IPS DF 4.7 (cell line): Measurements from ENCODE around the gene ATG16L2.
"Not testable (repeated sequence)": the region's sequence is repeated elsewhere in the genome, so short reads cannot be mapped to it uniquely, and the experiment has no call there.

Experiments
- DNase-seq: peaks from one replicate; pipeline ENCODE4 v3.0.0-alpha.2; 2013; ENCODE audit warnings: low spot score; ENCODE audit errors: extremely low read depth

The ATG16L2 gene

DNA sequence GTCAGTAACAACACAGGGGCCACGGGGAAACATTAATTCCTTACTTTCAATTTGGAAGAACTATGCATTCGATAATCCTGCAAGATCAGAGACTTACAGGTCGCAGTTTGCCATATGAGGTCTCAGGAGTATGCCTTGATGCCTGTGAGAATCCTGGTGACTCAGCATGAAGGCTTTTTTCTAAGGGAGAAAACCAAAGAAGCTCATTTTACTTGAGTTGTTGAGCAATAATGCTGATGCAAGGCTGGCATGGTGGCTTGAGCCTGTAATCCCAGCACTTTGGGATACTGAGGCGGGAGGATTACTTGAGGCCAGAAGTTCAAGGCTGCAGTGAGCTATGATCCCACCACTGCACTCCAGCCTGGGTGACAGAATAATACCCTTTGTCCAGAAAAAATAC lies 26.6 kb downstream of the ATG16L2 start:
- DNase-seq: no peak

DNA sequence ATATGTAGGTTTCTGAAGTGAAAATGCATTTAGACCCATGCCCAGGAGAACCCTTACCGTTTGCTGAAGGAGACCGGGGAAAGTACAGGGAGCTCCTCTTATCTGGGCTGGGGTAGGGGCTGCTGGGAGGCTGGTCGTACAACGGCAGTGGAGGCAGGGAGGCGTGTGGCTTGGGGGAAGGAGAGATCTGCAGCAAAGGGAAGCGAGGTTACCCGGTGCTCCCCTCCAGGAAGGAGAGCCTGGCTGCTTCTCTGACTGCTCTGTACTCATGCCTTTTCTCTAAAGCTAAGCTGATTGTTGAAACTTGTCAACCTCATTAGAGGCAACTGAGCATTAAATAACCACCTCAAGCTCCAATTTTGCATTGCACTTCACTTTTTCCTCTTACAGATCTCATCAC lies 27.2 kb downstream of the ATG16L2 start:
- no peak for DNase-seq

DNA sequence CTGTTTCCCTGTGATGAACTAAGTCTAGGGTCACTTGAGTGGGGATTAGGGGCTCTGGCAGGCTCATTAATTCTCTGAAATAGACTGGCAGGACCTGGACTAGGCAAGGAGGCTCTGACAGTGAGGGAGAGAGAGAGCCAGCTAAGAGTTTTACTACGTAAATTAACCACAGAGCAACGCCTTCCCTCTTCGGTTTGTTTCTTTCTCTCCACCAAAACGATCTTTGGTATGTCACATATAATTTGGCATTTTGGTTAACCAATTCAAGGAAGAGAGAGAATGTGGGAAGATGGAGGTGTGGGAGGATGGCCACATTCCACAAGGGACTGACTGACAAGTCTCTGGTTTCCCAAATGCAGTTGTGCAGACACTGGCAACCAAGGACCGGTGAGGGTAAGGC lies 27.9 kb downstream of the ATG16L2 start:
- DNase-seq: no peak

DNA sequence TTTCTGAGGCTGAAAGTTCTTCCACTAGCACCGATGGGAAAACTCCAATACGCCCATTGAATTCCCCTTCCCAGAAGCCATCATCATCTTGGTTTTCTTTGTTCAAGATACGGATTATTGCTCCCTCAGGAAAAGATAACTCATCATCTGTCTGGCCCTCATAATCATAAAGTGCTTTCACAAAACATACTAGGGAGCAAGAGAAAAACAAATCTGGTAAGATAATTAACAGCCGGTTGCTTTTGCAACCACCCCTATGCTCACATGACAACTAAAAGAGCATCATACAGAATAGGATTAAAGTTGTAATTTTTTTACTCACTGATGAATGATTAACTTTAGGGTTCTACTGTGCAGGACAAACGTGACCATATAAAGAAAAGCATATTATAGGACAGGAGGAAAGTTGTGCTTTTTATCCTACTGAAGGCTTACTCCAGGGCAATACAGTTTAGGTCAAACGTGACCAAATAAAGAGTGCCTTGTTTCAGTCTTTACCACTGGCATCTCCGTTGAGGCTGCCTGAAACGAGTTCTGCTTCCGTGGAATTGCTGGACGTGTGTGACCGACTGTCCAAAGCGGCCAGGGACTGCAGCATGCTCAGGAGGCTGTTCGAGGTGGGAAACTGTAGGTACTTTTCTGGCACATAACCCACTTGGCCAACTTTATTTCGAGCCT lies 28.6 kb downstream of the ATG16L2 start:
- no peak for DNase-seq

DNA sequence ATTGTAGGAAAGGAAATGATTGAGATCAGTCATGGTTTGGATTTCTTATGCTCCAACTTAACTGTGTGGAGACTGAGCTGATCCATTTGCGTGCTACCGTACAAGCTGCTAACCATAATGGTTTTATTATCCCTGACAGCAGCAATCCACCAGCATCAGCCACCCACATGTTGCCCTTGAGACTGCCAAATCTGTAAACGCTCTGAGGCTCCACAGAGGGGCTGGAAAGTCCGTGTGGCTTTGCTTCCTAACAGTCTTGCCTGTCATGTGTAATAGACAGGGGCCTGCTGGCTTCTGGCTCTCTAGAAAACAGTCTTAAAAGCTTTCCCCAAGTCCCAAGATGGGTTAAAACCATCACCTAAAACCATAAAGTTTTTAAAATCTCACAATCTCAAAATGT lies 30.1 kb downstream of the ATG16L2 start:
- no peak for DNase-seq

DNA sequence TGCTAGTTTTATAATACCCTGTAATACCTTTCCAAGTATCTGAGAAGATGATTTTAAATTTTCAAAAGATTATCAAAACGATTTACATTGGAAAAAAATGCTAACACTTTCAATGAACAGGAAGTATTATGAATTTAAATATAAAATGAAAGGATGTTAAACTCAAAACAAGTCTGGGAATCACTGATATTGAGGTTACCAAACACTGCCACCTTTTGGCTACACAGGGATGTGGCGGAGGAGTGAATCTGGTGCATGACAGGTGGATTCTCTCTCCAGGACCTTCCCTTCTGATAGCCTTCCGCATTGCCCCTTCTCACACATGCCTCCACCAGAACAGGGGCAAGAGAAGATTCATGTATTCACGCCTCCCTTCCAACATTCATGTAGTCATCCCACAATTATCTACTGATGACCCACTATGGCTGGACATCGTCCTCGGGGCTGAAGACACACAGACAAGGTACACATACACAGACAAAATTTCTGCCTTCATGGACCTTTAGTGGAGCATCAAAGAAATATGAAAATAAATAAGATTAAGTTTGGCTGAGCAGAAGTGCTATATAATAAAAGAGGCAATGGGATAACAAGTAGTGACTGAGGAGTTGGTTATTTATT lies 34.7 kb downstream of the ATG16L2 start:
- peak; percentile 25 for DNase-seq

DNA sequence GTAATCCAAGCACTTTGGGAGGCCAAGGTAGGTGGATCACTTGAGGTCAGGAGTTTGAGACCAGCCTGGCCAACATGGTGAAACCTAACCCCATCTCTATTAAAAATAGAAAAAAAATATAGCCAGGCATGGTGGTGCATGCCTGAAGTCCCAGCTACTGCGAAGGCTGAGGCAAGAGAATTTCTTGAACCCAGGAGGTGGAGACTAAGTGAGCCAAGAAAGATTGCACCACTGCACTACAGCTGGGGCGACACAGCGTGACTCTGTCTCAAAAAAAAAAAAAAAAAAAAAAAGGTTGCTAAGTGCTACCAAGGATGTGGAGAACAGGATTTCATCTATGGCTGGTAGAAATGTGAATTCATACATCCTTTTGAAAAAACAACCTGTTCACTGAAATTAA lies 36.6 kb downstream of the ATG16L2 start:
- DNase-seq: no peak

DNA sequence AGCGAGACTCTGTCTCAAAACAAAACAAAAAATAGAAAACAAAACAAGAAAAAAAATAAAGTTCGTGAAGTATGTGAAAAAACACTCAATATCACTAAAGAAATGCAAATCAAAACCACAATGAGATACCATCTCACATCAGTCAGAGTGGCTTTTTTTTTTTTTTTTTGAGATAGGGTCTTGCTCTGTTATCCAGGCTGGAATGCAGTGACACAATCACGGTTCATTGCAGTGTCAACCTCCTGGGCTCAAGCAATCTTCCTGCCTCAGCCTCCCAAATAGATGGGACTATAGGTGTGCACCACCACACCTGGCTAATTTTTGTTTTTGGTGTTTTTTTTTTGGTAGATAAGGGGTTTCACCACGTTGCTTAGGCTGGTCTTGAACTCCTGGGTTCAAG lies 37.5 kb downstream of the ATG16L2 start:
- DNase-seq: no peak

DNA sequence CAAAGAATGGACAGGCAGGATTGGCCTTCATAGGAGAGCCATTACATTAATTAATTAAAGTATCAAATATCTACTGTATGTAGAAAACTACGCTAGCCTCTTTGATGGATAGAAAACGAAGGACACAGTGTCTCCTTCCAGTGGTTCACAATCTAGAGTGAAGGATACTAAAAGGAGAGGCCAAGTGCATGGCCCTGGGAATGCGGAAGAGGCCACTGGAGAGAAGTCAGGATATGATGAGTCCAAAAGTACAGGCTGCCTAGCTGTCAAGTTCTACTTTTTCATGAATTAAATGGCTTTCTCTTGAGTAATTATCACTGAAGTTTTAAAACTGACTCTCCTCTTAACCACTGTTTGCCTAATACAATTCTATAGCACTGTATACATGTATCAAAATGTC lies 41.9 kb downstream of the ATG16L2 start:
- no peak for DNase-seq

DNA sequence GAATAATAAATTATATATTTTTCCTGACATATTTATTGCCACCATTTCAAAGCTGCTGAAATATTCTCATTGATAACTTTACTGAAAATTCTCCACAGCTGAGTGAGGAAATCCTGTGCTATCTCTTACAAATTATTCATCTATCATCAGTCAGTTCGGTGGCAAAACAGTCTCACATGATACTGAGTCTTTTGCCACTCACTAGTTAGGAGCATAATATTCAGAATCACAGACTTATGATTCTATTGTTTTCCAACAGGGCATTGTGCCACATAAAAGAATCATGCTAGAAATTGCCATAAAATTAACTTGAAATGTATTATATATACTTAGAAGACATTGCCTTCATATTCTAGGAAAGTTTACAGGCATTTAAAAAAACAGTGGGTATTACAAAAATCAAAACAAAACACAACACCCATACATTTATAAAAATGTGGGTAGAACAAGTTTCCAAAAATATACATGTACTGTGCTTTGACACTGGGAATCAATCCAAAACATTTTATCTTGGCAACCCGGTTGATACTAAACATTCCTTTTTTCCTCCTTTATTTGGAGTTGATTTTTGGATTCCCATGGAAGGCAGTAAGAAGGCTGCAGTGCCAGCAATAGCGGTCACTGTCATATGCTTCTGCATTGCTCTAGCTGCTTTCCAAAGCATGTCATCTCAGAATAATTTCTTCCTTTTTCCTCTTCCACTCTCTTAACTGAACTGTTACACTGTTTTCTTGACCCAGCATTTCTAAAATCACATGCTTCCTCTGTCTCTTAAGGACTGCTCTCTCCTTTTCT lies 42.5 kb downstream of the ATG16L2 start:
- no peak for DNase-seq

DNA sequence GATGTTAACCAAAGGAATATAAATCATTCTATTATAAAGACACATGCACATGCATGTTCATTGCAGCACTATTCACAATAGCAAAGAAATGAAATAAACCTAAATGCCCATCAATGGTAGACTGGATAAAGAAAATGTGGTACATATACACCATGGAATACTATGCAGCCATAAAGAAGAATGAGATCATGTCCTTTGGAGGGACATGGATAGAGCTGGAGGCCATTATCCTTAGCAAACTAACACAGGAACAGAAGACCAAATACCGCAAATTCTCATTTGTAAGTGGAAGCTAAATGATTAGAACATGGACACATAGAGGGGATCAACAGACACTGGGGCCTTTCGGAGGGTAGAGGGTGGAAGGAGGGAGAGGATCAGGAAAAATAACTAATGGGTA lies 44.1 kb downstream of the ATG16L2 start:
- DNase-seq: not testable (repeated sequence)

DNA sequence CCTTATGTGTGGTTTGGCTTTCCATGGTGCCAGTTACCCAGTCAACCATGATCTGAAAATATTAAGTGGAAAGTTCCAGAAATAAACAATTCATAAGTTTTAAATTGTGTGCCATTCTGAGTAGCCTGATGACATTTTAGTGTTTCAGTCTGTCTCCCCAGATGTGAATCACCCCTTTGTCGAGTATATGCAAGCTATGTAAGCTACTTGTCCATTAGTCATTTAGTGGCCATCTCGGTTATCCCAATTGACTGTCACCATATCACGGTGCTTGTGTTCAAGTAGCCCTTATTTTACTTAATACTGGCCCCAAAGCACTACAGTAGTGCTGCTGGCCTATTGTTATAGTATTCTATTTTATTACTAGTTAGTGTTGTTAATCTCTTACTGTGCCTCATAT lies 44.9 kb downstream of the ATG16L2 start:
- no peak for DNase-seq

DNA sequence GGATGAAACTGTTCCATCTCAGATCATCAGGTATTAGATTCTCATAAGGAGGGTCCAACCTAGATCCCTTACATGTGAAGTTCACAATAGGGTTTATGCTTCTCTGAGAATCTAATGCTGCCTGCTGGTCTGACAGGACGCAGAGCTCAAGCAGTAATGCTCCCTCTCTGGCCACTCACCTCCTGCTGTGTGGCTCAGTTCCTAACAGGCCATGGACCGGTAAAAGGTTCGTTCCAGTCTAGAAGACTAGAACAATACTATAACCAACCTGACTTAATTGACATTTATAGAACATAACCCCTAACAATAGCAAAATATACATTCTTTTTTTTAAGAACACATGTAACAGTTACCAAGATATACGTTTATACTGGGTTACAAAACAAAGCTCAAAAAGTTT lies 45.8 kb downstream of the ATG16L2 start:
- no peak for DNase-seq

DNA sequence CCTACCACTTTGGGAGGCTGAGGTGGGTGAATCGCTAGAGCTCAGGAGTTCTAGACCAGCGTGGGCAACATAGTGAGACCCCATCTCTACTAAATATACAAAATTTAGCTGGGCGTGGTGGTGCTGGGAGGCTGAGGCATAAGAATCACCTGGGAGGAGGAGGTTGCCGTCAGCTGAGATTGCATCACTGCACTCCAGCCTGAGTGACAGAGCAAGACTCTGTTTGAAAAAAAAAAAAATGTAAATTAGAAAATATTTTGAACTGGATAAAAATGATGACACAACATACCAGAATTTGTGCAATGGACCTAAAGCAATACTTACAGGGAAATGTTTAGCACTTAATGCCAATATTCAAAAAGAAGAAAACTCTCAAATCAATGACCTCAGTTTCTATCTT lies 46.4 kb downstream of the ATG16L2 start:
- DNase-seq: no peak

DNA sequence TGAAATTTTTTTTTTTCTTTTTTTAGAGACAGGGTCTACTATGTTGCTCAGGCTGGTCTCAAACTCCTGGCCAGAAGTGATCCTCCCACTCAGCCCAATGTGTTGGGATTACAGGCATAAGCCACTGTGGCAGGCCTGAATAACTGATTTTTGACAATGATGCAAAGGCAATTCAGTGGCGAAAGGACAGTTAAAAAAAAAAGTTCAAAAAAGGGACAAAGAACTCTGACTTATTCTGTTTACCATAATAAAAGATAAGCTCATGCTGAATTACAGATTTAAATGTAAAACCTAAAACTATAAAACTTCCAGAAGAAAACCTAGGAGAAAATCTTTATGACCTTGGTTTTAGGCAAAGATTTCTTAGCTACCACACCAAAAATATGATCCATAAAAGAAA lies 48.9 kb downstream of the ATG16L2 start:
- no peak for DNase-seq

DNA sequence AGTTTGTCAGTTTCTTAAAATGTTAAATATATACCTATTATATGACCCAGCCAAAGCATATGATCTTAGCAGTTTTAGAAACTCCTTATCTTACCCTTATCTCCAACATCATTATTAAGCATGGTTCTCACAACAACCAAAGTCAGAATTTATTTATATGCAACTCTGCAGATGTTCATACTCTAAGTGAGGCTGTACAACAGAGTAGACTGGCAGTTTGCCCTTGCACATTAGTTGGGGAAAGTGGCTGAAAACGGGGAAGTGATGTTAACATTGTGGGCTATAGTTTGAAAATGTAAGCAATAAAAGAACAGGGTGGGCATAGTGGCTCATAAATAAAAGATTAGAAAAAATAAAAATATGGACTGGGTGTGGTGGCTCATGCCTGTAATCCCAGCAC lies 49.7 kb downstream of the ATG16L2 start:
- no peak for DNase-seq

DNA sequence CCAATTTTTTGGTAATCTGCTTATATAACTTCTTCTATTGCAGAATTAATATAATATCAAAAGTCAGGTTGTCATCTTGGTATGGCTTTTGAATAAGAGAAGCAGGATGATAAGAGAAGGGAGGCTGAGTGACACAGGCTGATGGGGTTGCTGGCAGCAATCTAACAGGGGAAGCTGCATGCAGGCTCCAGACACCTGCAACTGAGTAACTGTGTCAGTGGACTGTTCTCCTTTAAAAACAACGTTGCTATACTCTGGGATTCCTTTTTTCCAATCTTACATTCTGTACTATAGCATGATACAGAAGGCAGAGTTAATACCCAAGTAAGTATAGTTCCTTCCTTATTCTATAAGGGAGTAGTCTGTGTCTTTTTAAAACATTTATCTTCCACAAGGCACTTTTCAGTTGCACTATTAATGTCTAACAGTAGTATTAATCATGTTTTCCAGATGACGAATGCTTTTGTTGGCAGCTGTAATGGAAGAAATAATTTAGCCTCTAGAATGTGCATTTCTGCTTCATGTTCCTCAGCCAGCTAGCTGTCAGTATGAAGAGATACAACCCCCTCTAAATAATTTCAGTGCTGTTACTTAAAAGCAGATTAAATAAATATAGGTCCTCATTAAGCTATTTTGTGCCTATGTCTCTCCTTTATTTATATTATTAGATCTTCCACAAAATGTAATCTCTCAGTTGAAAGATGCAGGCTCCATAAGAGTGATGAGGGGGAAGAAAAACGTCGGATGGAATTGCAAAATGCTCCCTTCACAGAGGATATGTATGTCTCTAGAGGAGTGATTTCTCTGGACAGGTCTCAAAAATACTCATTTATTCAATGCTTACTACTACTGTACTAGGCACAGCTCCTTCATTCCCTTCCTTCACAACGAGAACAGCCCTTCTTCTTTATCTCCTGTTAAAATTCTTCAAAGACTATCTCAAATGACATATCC lies 50.8 kb downstream of the ATG16L2 start:
- no peak for DNase-seq

DNA sequence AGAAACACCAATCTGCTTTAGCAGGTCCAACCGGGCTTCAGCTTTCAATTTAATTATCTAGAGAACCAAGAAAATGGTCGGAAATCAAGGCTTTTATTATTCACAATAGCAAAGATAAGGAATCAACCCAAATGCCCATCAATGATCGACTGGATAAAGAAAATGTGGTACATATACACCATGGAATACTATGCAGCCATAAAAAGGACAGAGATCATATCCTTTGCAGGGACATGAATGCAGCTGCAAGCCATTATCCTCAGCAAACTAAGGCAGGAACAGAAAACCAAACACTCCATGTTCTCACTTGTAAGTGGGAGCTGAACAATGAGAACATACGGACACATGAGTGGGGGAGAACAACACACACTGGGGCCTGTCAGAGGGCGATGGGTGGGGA lies 53.8 kb downstream of the ATG16L2 start:
- DNase-seq: no peak

DNA sequence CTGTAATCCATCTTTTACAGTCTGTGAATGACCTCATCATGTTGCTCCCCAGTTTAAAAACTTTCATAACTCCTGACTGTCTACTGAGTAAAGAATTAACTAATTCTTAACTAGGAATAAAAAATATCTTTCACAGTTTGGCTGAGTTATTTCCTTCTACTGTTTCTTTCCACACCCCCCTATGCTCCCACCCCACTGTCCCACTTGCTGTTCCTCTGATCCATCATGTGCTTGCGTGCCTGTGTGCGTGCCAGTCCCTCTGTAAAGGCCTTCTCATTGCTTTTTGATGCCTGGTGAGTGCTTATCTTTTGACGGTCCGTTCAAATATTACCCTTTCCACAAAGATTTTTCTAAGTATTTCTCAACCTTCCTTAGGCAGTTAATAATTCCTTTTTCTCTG lies 55.6 kb downstream of the ATG16L2 start:
- DNase-seq: no peak

DNA sequence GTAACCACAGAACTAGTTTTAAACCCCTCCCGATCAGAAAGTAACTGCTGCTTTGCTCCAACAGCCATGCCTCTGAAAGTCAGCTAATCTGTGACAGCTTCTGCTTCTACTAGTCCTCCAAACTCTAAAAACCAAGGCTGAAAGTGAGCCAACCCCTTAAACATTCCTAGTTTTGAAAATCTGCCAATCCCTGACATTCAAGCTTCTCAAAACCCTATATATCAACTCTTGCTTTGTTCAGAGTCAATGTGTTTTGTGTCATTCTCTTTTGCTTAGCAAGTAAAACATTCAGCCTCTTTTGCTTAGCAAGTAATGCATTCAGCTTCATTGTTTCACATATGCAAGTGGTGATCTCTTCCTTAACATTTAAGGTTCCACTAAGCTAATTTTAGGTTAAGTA lies 56.9 kb downstream of the ATG16L2 start:
- DNase-seq: no peak

DNA sequence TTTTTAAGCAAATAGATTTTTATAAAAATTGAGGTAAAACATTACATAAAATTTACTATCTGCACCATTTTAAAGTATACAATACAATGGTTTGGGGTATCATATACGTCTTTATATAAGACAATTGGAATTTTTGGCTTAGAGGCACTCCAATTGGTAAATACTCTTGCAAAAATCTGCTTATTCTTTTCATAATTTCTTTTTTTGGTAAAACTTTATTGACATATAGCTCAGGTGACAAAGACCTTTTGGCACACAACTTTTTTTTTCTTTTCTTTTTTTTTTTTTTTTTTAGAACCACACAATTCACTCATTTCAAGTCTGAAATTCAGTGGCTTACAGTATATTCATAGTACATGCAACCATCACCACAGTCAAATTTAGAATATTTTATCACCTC lies 57.8 kb downstream of the ATG16L2 start:
- no peak for DNase-seq

DNA sequence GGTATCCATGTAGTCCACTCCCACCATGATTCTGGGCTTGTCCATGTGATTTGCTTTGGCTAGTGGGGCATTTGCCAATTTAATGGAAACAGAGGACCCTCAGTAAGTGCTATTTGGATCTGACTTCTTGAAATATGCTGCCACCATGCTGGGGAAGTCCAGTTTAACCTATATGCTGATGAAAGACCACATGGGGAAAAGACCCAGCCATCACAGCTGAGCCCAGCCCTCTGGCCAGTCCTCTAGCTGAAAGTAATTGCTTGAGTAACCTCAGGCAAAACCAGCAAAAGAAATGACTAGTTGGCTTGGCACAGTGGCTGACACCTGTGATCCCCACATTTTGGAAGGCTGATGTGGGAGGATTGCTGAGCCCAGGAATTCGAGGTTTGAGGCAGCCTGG lies 61.5 kb downstream of the ATG16L2 start:
- no peak for DNase-seq
